GOT3 (cell line): ENCODE data around the gene CAPZA1.

Experiments used
- DNase-seq: peaks from one replicate; lab custom pipeline; 2025; ENCODE audit warnings: mixed read lengths; lab: John Stamatoyannopoulos, UW

Gene CAPZA1

GRCh38 chr1:112715264-112716053 is 95.8 kb downstream of the CAPZA1 start, which contains the start of gene PPM1J:
Gene PPM1J, minus strand, starts transcription at chr1:112715332. Its CDS starts 31 bp downstream, at chr1:112715301.
- DNase-seq = peak; percentile 61

- no peak for DNase-seq
These were observed 96.6 kb downstream of the CAPZA1 start for GRCh38 chr1:112716133-112716720.

- DNase-seq = no peak
These were observed 97.7 kb downstream of the CAPZA1 start for GRCh38 chr1:112717263-112717873.

GRCh38 chr1:112718691-112719418 is 99.2 kb downstream of the CAPZA1 start:
- peak; percentile 20 for DNase-seq

- no peak for DNase-seq
These were observed 100.1 kb downstream of the CAPZA1 start for GRCh38 chr1:112719706-112720105.

- DNase-seq = no peak
These were observed 101.2 kb downstream of the CAPZA1 start for GRCh38 chr1:112720800-112721199.
